HAP-1 (cell line): Measurements from ENCODE around the gene ANTKMT.

ENCODE experiments used
- DNase-seq, 2 experiments: peaks; one replicate each; pipeline ENCODE4 v3.0.0-alpha.2; 2016 to 2020; ENCODE audit warnings: low spot score in 2 of 2
- H3K27me3 ChIP-seq: fragments of 250-450 bp; sonication (Bioruptor Pico); 2 replicates; pipeline ENCODE4 v1.5.1; 2020; ENCODE audit warnings: low read depth, mild to moderate bottlenecking, moderate library complexity
- H3K36me3 ChIP-seq: fragments of 250-450 bp; sonication (Bioruptor Pico); replicated peaks from 2 replicates; pipeline ENCODE4 v1.5.1; 2020; ENCODE audit warnings: mild to moderate bottlenecking
- H3K4me1 ChIP-seq: fragments of 250-450 bp; sonication (Bioruptor Pico); 2 replicates; pipeline ENCODE4 v1.5.1; 2020; ENCODE audit warnings: mild to moderate bottlenecking
- H3K4me3 ChIP-seq: fragments of 250-450 bp; sonication (Bioruptor Pico); 2 replicates; pipeline ENCODE4 v1.5.1; 2020; ENCODE audit warnings: mild to moderate bottlenecking, moderate library complexity
- H3K9me3 ChIP-seq: fragments of 250-450 bp; sonication (Bioruptor Pico); 2 replicates; pipeline ENCODE4 v1.5.1; 2020; ENCODE audit warnings: mild to moderate bottlenecking, moderate library complexity
- in situ Hi-C: fragments of 300-500 bp; cut with MboI; formaldehyde crosslinking; loops from 3 replicates; pipeline ENCODE4 v1.14.3; 2020; ENCODE audit warnings: low sequenced_read_pairs, inconsistent platforms, mixed read lengths

The ANTKMT gene

DNA sequence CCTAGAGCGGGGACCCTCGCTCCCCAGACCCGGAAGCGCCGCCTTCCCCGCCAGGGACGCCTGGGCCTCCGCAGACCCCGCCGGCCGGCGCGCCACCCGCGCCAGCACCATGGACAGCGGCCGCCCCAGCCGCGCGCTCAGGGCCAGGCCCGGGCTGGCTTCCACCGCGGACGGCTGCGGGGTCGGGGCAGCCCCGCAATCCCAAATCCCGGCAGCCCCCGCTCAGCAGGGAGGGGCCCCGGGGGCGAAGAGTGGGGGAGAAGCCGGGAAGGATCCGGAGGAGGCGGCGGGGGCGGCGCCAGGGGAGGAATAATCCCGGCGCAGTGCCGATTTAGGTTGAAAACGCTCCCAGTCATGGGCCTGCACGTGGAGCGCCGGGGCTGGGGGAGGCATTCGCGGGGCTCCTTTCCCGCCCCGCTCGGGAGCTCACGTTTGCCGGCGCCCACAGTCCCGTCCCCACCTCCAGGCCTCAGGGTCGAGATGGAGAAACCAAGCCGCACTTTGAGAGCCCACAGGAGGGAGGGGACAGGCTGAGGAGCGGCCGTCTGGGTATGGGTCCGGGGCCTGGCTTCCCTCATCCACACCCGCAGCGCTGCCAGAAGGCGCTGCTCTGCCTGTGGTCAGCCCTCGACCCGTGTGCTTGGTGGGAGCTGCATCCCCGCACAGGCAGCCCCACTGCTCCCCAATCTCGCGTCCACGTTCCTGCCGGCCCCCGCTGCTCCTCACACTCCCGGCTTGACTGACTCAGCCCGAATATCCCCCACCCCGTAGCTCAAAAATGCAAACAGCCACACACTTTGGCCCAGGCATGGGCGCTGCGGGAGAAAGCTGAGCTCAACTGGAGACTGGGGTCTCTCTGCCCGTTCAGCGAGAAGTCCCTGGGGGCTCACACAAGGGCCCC is 20.0 kb upstream of the ANTKMT start:
- in situ Hi-C loops, result no loop called here
- Histone ChIP-seq H3K9me3 (no peaks in the 10 kb centered on the region), H3K36me3 (no peaks in the 10 kb centered on the region), H3K4me1 (peaks cover 4% of the 10 kb centered on the region), H3K27me3 (peaks cover 25% of the 10 kb centered on the region), H3K4me3 (no peak overlapping the region)
- peak in 1 of 2 experiments; percentile 66 for DNase-seq

DNA sequence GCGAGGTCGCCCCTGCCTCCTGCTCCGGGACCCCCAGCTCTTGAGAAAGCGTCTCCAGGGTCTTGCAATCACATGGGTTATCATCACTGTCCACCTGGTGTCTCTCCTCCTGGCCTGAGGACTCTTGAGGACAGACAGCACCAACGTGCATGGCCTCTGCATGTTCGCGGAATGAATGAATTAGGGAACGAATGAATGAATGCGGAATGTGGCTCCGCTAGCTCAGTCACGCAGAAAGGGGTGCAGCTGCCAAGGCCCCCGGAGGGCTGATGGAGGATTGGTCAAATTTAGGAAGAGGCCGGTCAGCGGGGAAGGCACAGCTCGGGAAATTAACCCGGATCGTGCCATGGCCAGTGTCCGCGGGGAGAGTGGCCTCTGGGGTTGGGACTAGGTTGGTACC is 18.6 kb upstream of the ANTKMT start:
- Histone ChIP-seq H3K9me3 (no peaks in the 10 kb centered on the region), H3K27me3 (peaks cover 38% of the 10 kb centered on the region), H3K4me3 (no peak overlapping the region), H3K4me1 (peaks cover 3% of the 10 kb centered on the region; the same call in 1 of the 2 replicates), H3K36me3 (no peaks in the 10 kb centered on the region)
- in situ Hi-C loops, result no loop called here
- no peak for DNase-seq

DNA sequence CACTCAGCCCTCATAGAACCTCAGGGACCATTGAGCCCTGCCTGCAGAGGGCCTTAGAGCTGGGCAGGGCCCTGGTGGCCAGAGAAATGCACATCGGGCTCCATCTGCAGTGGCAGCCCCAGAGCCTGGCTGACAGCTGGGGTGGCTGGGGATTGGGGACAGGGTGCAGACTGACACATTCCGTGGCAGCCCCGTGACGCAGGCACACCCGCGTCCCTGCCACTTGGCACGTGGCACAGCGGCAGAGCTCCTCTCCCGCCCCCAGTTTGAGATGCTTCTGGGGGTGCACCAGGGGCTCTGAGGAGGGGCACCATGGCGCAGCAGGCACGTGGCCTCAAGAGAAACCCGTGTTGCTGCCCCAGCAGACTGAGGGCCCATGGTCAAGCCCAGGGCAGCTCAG is 17.5 kb upstream of the ANTKMT start:
- Histone ChIP-seq H3K27me3 (peaks cover 39% of the 10 kb centered on the region), H3K9me3 (no peaks in the 10 kb centered on the region), H3K4me3 (no peak overlapping the region), H3K4me1 (peaks cover 3% of the 10 kb centered on the region; the same call in 1 of the 2 replicates), H3K36me3 (no peaks in the 10 kb centered on the region)
- in situ Hi-C loops, result no loop called here
- DNase-seq, result no peak

DNA sequence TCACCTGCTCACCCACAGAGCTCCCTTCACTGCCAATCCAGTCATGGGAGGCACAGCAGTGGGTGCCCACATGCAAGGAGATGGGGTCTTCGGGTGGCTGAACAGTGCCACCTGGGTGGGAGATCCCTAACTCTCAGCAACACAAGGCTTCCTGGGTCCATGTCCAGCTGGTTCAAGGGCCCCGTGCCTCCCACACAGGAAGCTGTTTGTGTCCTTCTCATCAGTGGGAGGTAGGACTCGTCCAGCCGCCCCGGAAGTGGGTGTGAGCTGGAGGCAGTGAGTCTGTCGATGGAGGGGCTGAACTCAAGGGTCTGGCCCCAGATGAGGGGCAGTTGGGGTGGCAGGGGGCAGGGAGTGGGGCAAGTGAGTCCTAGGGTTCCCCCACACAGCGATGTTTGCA is 16.9 kb upstream of the ANTKMT start:
- Histone ChIP-seq H3K4me1 (peaks cover 3% of the 10 kb centered on the region; the same call in 1 of the 2 replicates), H3K27me3 (peaks cover 43% of the 10 kb centered on the region), H3K36me3 (no peaks in the 10 kb centered on the region), H3K9me3 (no peaks in the 10 kb centered on the region), H3K4me3 (no peak overlapping the region; the same call in 1 of the 2 replicates)
- in situ Hi-C loops, result no loop called here
- DNase-seq, result no peak

DNA sequence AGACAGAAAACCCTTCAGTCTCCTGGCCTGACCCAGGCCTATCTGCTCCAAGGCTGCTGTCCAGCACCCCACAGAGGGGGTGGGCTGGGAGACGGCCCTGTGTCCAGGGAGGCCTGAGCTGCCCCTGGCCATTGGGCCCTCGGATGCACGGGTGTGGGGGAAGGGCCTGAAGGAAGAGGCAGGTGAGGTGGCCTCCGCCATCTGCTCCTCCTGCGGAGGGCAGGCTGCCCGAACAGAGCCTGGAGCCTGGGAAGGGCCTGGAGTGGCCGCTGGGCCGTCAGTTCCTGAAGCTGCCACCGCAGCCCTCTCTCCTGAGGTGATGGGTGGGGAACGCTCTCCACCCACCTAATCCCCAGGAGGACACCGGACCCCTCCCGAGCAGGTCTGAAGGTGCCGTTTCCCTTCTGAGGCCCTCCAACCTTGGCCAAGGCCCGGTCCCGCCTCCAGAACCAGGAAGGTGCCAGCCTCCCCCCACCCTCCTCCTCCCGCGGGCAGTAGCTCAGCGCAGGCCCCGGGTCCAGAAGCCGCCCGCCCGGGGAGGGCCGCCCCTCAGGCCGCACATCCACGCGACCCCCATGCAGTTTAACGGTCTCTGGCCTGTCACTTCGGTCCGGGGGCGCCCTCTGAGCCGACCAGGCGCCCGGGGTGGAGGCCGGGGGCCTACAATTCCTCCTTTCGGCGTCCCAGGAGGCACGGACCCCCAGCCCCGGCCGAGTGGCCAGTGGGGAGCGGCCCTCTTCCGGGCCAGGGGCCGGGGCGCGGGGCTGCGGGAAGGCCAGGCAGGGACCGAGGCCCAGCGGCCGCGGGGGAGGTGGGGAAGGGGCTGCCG is 16.2 kb upstream of the ANTKMT start:
- H3K9me3 ChIP-seq, result no peaks in the 10 kb centered on the region
- H3K36me3 ChIP-seq, result no peaks in the 10 kb centered on the region
- peaks cover 3% of the 10 kb centered on the region; the same call in 1 of the 2 replicates for H3K4me1 ChIP-seq
- no peak for DNase-seq
- in situ Hi-C loops, result no loop called here
- peaks cover 43% of the 10 kb centered on the region for H3K27me3 ChIP-seq
- H3K4me3 ChIP-seq, result peak overlapping the region; percentile 45

DNA sequence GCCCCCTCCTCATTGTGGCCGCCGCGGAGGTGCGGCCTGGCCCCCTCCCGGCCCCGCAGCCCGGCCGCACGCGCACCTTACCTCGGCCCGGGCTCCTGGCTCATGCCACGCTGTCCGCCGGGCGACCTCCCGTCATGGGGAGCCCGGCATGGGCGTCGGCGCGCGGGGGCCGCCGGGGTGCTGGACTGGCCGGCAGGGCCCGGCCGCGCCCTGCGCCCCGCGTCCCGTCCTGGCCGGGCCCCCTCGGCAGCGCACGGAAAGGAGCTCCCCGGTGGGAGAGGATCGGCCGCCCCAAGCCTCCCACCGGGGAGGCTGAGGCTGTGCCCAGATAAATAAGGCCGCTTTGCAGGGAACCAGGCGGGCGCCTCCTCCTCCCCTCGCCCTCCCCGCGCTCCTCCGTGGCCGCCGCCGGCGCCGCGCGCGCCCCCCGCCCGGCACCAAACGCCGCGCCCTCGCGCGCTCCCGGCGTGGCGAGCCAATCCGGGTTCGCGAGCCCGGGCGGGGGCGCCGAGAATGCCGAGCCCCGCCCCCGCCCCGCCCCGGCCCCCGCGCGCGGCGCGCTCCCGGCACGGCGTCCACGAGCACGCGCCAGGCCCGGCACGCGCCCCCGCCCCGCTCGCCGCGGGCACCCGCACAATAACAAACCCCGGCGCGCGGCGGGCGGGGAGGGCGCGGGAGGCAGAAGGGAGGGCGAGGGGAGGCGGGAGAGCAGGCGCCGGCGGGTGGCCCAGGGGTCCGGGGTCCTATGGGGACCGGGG is 15.3 kb upstream of the ANTKMT start, which contains the start of gene FBXL16:
Gene FBXL16 (minus strand): TSS at position 371 of the 758 bp plus-strand sequence. CDS start 8,396 bp downstream, outside the sequence.
- peak; percentile 42 to 76 for DNase-seq
- Histone ChIP-seq H3K27me3 (peaks cover 37% of the 10 kb centered on the region), H3K4me1 (peaks cover 3% of the 10 kb centered on the region; the same call in 1 of the 2 replicates), H3K4me3 (peak within 1 kb of the TSS; percentile 45), H3K36me3 (no peaks in the 10 kb centered on the region), H3K9me3 (no peaks in the 10 kb centered on the region)
- in situ Hi-C loops, result no loop called here

DNA sequence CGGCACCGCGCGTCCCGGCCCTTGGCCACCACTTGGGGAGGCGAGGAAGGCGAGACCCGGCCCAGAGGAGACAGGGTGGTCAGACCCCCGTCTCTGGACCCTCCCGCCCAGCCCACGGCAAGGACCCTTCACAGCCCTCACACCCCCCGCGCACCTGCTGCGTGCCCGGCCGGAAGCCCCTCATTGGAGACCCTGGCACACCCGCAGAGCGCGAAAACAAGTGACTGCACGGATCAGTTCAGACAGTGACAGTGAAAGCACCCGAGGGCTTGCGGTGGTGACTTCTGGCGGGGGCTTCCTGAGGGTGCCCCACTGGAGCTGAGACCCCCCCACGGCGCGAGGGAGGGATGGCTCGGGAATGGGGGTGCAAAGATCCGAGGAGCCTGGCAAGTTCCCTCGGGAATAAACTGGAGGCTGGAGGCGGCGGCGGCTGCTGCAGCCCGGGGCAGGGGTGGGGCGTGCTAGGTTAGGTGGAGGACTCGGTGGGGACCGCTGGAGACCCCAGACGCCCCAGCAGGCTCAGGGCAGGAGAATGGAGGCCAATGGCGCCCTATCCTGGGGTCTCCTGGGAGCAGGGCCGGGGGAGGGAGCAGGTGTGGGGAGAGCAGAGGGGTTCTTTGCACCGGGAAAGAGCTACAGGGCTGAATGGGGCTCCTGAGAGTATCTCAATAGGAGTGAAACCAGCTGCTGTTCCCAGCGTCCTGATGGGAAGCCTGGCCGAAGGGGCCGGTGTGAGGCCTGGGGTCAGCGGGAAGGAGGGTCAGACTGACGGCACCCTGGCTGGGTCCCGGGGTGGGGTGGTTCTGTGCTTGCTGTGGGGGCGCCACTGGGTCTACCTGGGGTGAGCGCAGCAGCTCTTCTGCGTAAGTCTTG is 14.5 kb upstream of the ANTKMT start:
- in situ Hi-C loops, result no loop called here
- Histone ChIP-seq H3K27me3 (peaks cover 29% of the 10 kb centered on the region), H3K9me3 (no peaks in the 10 kb centered on the region), H3K4me3 (peak overlapping the region; percentile 21), H3K36me3 (no peaks in the 10 kb centered on the region), H3K4me1 (no peaks in the 10 kb centered on the region; the same call in 1 of the 2 replicates)
- DNase-seq, result peak in 1 of 2 experiments; percentile 31

DNA sequence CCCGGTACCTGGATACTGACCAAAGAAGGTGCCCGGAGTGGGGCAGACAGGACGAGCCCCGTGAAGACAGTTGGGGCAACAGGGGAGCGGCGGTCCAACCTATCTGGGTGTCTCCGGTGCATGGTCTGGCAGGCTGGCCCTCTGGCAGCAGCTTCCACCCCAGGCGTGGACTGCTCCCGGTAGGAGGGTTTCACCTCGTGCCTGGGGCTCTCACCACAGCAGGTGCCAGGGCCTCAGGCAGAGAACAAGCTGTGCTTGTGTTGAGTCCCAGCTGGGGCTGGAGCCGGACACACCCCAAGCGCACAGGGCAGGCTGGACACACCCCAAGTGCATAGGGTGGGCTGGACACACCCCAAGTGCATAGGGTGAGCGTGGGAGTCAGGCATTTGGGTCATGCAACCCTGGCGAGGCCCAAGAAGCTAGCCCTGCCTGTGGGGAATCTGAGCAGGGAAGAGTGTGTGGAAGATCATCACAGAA is 13.8 kb upstream of the ANTKMT start:
- H3K4me1 ChIP-seq, result no peaks in the 10 kb centered on the region; the same call in 1 of the 2 replicates
- no peak overlapping the region for H3K4me3 ChIP-seq
- H3K27me3 ChIP-seq, result peaks cover 23% of the 10 kb centered on the region
- no peaks in the 10 kb centered on the region for H3K36me3 ChIP-seq
- in situ Hi-C loops, result no loop called here
- H3K9me3 ChIP-seq, result no peaks in the 10 kb centered on the region
- no peak for DNase-seq

DNA sequence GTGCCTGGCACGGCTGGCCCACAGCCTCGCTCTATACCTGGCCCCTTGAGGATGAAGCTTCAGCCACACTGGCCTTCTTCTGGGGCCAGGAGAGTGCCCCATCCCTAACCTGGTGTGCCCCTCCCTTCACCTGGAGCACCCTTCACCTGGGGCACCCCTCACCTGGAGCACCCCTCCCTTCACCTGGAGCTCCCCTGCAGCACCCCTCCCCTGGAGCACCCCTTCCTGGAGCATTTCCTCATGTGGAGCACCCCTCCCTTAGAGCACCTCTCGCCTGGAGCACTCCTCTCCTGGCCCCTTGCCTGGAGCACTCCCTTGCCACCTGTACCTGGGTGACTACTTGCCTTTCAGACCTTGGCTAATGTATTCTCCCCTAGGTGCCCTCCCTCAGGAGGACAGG is 12.9 kb upstream of the ANTKMT start:
- no peak for DNase-seq
- Histone ChIP-seq H3K4me1 (peaks cover 4% of the 10 kb centered on the region; the same call in 1 of the 2 replicates), H3K27me3 (peaks cover 18% of the 10 kb centered on the region), H3K36me3 (no peaks in the 10 kb centered on the region), H3K4me3 (no peak overlapping the region), H3K9me3 (no peaks in the 10 kb centered on the region)
- in situ Hi-C loops, result no loop called here

DNA sequence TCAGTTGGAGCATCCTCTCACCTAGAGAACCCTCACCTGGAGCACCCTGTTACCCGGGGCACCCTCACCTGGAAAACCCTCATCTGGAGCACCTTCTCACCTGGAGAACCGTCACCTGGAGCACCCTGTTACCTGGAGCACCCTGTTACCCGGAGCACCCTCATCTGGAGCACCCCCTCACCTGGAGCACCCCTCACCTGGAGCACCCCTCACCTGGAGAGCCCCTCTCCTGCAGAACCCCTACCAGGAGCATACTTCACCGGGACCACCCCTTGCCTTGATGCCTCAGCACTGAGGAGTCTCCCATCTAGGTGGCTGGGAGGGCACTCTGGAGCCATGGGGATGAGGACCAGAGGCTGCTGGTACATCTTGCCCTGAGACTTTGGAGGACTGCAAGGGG is 12.0 kb upstream of the ANTKMT start:
- peaks cover 4% of the 10 kb centered on the region; the same call in 1 of the 2 replicates for H3K4me1 ChIP-seq
- H3K27me3 ChIP-seq, result peaks cover 18% of the 10 kb centered on the region
- H3K36me3 ChIP-seq, result no peaks in the 10 kb centered on the region
- no peaks in the 10 kb centered on the region for H3K9me3 ChIP-seq
- in situ Hi-C loops, result no loop called here
- H3K4me3 ChIP-seq, result no peak overlapping the region
- DNase-seq, result no peak

DNA sequence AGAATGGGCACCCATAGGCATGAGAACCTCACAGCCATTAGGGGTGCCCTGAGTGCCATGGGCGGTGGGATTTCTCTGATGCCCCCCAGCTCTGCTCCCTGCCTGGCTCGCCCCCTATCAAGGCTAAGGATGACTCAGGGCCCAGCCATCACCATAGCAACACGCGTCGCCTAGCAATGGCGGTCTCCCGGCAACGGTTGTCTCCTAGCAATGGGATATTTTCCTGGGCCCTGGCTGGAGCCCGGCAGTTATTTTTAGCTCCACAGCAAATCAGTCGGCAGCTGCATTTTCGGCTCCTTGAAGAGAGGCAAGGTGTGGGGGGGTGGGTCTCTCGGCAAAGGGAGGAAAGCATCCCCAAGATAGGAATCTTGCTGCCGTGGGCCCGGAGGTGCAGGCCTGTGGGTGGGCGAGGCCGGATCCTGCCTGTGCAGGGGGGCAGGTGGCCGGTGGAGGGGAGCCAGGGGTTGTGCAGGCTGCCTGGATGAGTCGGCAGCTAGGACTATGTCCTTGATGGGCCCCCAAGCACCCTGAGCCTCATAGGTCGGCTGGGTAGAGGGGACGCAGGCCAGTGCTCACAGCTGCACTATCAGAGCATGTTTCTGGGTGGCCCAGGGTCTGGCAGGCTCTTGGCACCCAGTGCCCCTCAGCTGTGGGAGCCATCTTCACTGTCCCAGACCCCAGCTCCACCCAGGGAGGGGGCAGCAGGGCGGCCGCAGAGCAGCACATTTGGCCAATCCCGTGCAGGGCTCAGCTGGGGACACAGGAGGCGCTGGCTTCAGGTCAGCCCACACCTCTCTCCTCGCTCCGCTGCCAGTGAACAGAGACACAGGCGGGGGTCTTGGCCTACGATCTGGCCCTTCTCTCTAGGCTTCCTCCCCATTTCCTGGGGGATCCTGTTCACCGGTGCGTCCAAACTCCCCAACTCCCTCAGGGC is 11.1 kb upstream of the ANTKMT start:
- Histone ChIP-seq H3K4me1 (peaks cover 4% of the 10 kb centered on the region; the same call in 1 of the 2 replicates), H3K4me3 (no peak overlapping the region), H3K36me3 (no peaks in the 10 kb centered on the region), H3K27me3 (peaks cover 18% of the 10 kb centered on the region), H3K9me3 (no peaks in the 10 kb centered on the region)
- DNase-seq, result peak; percentile 60 to 84
- in situ Hi-C loops, result no loop called here
